Measurements from ENCODE around the gene GPR146. TPM values are rescaled to one million over a fixed set of nuclear protein-coding genes. Genes with fewer than 3 reads are reported as not detected.
A peak's percentile ranks its signal among the peaks of the same experiment; 100 is the strongest.

GPR146 gene
- total and polyA plus RNA-seq, 9 of the 15 experiments (the other 6 are each of a cell fraction or from before 2014, with no cell fraction given): 0.22 to 3.6 (median 0.64) TPM; not detected in 2

DNA sequence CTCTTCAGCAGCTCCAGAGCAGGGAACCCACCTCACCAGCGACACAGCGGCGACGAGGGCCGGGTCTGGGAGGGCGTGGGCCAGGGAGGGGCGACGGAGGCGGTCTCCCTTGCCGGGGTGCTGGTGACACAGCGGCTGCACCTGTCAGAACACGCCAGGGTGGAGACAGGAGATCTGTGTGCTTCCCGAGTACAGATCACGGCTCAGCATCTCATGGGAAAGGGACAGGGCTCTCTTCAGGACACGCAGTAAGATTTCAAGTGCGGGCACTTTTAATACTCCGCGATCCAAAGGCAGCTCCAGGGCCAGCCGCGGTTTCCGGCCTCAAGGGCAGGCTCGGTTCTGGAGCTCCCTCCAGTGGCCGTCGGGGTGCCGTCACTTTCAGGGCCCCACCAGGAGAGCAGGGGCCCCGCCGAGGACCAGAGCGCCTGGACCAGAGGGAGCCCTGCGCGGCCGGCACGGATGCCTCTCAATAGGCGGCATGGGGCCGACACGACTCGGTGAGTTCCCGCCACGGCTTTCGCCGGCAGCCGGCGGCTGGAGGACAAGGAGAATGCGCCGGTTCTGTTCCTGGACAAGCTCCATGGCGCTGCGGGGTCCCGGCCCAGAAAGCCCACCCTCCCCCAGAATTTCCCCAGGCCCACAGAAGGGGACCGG is 21.4 kb downstream of the GPR146 start (continued):
- TF ChIP-seq ZBTB26 (CRISPR knock-in tag; IDR thresholded peaks at IDR 0.05) (no peak), SMARCE1 (IDR thresholded peaks at IDR 0.05) (no peak), ZNF644 (tag; IDR thresholded peaks at IDR 0.05; ENCODE audit: low read depth) (no peak), ZNF511 (CRISPR knock-in tag; IDR thresholded peaks at IDR 0.05) (no peak), KDM1A (IDR thresholded peaks at IDR 0.05) (no peak), TCFL5 (CRISPR knock-in tag; conservative IDR thresholded peaks at IDR 0.05) (no peak), SMC3 (conservative IDR thresholded peaks at IDR 0.05; ENCODE audit: insufficient read depth, low read depth, low read length) (peak; percentile 97), ZSCAN29 (IDR thresholded peaks at IDR 0.05) (no peak), YY1 (IDR thresholded peaks at IDR 0.05; ENCODE audit: borderline replicate concordance in 1 of 3, control insufficient read depth in 1 of 3, extremely low read depth in 1 of 3, insufficient read depth in 3 of 3, insufficient read length in 1 of 3, insufficient replicate concordance in 2 of 3, low read depth in 1 of 3, low read length in 2 of 3) (peak in 1 of 3 experiments; percentile 18), ZBTB5 (IDR thresholded peaks at IDR 0.05) (no peak), HDAC2 (IDR thresholded peaks at IDR 0.05) (no peak)
- TF ChIP-seq, protein P1, sequence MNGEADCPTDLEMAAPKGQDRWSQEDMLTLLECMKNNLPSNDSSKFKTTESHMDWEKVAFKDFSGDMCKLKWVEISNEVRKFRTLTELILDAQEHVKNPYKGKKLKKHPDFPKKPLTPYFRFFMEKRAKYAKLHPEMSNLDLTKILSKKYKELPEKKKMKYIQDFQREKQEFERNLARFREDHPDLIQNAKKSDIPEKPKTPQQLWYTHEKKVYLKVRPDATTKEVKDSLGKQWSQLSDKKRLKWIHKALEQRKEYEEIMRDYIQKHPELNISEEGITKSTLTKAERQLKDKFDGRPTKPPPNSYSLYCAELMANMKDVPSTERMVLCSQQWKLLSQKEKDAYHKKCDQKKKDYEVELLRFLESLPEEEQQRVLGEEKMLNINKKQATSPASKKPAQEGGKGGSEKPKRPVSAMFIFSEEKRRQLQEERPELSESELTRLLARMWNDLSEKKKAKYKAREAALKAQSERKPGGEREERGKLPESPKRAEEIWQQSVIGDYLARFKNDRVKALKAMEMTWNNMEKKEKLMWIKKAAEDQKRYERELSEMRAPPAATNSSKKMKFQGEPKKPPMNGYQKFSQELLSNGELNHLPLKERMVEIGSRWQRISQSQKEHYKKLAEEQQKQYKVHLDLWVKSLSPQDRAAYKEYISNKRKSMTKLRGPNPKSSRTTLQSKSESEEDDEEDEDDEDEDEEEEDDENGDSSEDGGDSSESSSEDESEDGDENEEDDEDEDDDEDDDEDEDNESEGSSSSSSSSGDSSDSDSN (IDR thresholded peaks at IDR 0.05; ENCODE audit: borderline replicate concordance in 1 of 2, low read depth in 2 of 2, low read length in 2 of 2): peak in 1 of 2 experiments; percentile 40; a peak in 1 of 4 replicates
- TF ChIP-seq, protein P2, sequence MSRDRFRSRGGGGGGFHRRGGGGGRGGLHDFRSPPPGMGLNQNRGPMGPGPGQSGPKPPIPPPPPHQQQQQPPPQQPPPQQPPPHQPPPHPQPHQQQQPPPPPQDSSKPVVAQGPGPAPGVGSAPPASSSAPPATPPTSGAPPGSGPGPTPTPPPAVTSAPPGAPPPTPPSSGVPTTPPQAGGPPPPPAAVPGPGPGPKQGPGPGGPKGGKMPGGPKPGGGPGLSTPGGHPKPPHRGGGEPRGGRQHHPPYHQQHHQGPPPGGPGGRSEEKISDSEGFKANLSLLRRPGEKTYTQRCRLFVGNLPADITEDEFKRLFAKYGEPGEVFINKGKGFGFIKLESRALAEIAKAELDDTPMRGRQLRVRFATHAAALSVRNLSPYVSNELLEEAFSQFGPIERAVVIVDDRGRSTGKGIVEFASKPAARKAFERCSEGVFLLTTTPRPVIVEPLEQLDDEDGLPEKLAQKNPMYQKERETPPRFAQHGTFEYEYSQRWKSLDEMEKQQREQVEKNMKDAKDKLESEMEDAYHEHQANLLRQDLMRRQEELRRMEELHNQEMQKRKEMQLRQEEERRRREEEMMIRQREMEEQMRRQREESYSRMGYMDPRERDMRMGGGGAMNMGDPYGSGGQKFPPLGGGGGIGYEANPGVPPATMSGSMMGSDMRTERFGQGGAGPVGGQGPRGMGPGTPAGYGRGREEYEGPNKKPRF (IDR thresholded peaks at IDR 0.05; ENCODE audit: low read depth, low read length): no peak
- TF ChIP-seq, protein P3, sequence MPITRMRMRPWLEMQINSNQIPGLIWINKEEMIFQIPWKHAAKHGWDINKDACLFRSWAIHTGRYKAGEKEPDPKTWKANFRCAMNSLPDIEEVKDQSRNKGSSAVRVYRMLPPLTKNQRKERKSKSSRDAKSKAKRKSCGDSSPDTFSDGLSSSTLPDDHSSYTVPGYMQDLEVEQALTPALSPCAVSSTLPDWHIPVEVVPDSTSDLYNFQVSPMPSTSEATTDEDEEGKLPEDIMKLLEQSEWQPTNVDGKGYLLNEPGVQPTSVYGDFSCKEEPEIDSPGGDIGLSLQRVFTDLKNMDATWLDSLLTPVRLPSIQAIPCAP (CRISPR knock-in tag; IDR thresholded peaks at IDR 0.05; ENCODE audit: borderline replicate concordance): no peak
- TF ChIP-seq, protein P4, sequence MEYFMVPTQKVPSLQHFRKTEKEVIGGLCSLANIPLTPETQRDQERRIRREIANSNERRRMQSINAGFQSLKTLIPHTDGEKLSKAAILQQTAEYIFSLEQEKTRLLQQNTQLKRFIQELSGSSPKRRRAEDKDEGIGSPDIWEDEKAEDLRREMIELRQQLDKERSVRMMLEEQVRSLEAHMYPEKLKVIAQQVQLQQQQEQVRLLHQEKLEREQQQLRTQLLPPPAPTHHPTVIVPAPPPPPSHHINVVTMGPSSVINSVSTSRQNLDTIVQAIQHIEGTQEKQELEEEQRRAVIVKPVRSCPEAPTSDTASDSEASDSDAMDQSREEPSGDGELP (CRISPR knock-in tag; IDR thresholded peaks at IDR 0.05; ENCODE audit: borderline replicate concordance): peak; percentile 62; the same call in 1 of the 2 replicates
